SH-SY5Y (cell line): ENCODE results near the gene GRB10.

Experiments used
- GATA2 ChIP-seq: IDR thresholded peaks from 2 replicates; pipeline ENCODE4 v1.6.1; 2011; ENCODE audit warnings: mild to moderate bottlenecking, low read depth, low read length
- GATA3 ChIP-seq: IDR thresholded peaks from 2 replicates; pipeline ENCODE4 v1.6.1; 2011; ENCODE audit warnings: low read depth, mild to moderate bottlenecking, low read length, moderate library complexity

The GRB10 gene

DNA sequence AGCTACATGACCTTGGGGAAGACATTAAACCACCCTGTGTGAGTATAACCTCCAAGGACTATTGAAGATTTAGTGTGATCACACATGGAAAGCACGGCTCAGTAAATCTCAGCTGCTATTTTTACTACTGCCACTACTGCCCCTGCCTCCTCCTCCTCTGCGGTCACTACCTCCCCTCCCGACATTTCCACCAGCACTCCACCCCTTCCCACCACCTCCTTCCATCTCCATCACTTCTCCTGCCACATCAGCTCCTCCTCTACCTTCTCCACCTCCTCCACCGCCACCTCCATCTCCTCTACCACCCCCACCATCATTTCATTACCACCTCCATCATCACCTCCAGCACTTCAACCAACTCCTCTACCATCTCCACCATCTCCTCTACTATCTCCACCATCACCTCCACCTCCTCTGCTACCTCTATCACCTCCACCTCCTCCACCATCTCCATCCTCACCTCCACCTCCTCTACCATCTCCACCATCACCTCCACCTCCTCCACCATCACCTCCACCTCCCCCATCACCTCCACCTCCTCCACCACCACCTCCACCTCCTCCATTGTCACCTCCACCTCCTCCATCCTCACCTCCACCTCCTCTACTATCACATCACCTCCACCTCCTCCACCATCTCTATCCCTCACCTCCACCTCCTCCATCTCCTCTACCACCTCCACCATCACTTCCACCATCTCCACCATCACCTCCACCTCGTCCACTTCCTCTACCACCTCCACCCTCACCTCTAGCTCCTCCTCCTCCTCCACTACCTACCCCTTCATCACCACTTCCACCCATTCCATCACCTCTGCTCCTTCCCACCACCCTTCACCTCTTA is 69.4 kb downstream of the GRB10 start:
- no peak for TF ChIP-seq GATA2
- no peak for TF ChIP-seq GATA3

GRCh38 chr7:50712252-50713122 is 70.2 kb downstream of the GRB10 start:
- no peak for TF ChIP-seq GATA2

- TF ChIP-seq GATA2 = no peak
- TF ChIP-seq GATA3 = no peak
Observed at GRCh38 chr7:50711271-50712175, 71.2 kb downstream of the GRB10 start.

DNA sequence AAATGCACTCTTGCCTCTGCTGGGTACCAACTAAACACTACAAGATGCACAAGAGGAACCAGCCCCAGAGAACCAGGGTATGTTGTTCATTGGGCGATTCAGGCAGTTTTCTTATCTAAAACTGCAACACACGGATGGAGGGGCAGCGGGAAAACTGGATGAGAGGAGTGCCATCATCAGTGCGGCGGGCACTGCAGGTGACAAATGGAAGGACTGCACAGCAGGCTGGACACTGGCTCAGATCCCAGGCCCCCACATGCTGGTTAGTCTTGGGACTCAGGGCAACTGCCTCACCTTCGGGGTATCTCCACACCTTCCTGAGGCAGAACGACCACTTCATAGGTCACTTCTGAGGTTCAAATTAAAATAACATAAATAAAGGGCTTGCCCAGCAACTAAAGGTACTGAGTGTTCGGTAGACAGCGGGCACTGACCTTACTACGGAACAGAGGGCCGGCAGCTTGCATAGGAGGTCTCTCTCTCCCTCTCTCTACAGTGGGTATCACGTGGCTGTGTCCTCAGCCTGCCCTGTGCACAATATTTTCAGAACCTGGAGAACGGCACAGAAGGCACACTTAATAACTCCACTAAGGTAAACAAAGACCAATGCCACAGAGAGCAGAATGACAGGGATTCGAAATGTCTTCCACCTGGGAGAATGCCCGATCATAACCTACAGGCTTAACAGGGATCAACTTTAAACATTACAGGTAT is 72.1 kb downstream of the GRB10 start:
- TF ChIP-seq GATA3 (no peak), GATA2 (no peak)

GRCh38 chr7:50709151-50709550 is 73.5 kb downstream of the GRB10 start:
- TF ChIP-seq GATA3 = no peak
- no peak for TF ChIP-seq GATA2

DNA sequence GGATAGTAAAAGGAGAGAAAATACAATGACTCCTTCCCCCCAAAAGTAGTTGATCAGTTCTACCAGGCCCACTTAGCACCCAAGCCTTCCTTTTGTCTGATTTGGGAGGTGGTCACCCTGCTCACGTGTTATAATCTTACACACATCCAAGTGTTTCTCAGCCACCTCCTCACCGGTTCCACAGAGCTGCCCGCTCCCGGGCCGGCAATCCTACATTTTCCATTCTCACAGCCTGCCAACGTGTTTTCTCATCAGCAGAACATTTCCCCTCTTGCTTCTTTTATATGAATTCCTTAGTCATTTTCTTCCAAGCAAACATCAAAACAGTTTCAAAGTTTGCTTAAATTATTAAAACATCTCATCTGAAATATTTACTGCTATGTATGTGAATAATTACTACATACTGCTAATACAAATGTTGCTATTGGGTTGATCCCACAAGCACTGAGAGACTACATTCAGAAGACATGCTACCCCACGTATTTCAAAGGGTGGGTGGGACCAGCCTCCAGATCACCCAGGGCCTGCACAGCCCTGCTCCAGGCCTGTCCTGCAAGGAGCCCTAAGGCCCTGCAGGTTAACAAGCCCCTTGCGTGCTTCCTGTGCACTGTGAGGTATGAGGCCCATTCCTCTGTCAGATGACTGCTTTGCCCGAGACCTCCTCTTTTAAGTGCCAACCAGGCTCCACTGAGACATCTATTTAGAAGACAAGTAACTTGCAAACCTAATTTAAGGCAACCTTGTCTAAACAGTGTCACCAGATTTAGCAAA is 75.3 kb downstream of the GRB10 start:
- TF ChIP-seq GATA3 (no peak), GATA2 (no peak)

DNA sequence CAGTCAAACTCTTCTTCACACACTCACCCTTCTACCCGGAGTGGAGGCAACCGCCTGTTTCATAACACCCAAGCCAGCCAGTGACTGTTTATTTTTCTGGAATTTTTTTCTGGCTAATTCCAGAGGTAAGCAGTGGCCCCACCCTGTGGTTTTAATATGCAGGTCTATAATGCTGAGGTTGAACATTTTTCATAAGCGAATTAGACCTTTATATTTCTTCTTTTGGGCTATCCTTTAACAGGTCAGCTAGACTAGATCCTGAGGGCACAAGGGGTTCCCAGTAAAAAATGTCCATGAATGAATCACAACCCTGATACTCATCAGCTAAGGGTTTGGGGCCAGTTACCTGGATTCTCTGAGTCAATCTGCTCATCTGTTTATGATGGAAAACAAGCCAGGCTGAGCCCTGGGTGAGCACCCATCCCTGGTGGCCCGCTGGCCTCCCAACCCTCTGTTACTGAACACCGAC is 76.2 kb downstream of the GRB10 start:
- no peak for TF ChIP-seq GATA3
- no peak for TF ChIP-seq GATA2

DNA sequence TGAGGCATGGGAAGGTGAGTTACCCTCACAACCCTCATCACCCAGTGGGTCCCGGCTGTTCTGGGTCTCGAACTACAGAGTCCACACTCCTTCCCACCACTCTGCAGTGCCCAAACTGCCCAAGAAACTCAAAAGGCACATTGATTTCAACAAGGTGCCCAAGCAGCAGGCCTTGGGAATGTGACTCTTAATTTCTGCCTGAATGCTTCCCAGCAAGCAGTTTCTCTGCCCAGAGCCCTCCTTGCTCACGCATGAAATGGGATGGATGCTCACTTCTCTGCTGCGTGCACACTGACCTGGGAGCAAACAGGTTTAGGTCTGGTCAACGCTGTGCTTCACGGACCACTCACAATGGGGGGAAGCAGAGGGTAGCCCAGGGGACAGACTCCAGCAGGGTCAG is 77.9 kb downstream of the GRB10 start:
- TF ChIP-seq GATA3 (no peak), GATA2 (no peak)

GRCh38 chr7:50703654-50704053 is 79.0 kb downstream of the GRB10 start:
- TF ChIP-seq GATA3 = no peak
- no peak for TF ChIP-seq GATA2

GRCh38 chr7:50699143-50699542 is 83.6 kb downstream of the GRB10 start:
- no peak for TF ChIP-seq GATA3
- no peak for TF ChIP-seq GATA2

DNA sequence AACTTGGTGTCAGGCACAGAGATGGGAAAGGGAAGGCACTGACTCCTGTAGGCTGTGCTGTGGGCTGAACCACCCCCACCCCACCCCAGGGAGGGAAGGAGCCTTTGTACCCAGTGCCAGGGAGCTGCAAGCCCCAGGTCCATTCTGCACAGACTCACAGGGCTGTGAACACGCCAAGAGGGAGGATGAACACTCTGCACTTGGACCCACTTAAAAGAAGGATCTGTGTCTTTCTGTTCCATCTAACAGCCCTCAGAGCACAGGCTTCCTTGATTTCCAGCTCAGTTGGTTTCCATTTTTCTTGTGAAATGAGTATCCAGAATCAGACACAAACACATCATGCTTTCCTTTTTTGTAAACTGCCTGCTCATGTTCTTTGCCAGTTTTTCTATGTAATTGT is 84.9 kb downstream of the GRB10 start:
- no peak for TF ChIP-seq GATA3
- no peak for TF ChIP-seq GATA2

- TF ChIP-seq GATA2 (no peak), GATA3 (no peak)
Observed at GRCh38 chr7:50696810-50697582, 85.7 kb downstream of the GRB10 start.
